ENCODE measurements around the gene KRTAP20-1.

DNA sequence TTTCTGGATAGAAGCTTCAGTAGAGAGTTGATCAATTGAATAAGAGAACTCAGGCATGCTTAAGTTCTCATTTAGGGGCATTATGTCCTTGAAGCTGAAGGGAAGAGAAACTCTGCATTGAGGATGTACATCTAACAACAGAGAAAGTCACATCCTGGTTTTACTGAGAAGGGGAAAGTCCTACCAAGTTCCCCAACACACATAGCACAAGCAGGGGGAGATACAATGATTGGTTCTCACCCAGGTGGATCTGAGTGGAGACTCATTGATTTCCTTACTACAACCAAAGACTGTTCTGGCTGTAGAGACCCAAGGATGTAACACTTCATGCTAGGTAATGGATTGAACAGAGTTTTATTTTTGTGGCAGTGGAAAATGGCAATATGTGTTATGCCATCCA lies 1.0 kb upstream of the KRTAP20-1 start:
- TF ChIP-seq, protein P1, sequence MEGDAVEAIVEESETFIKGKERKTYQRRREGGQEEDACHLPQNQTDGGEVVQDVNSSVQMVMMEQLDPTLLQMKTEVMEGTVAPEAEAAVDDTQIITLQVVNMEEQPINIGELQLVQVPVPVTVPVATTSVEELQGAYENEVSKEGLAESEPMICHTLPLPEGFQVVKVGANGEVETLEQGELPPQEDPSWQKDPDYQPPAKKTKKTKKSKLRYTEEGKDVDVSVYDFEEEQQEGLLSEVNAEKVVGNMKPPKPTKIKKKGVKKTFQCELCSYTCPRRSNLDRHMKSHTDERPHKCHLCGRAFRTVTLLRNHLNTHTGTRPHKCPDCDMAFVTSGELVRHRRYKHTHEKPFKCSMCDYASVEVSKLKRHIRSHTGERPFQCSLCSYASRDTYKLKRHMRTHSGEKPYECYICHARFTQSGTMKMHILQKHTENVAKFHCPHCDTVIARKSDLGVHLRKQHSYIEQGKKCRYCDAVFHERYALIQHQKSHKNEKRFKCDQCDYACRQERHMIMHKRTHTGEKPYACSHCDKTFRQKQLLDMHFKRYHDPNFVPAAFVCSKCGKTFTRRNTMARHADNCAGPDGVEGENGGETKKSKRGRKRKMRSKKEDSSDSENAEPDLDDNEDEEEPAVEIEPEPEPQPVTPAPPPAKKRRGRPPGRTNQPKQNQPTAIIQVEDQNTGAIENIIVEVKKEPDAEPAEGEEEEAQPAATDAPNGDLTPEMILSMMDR (IDR thresholded peaks at IDR 0.05) = no peak
- TF ChIP-seq NFIC (IDR thresholded peaks at IDR 0.05; ENCODE audit: borderline replicate concordance) = no peak
- no peak for TF ChIP-seq POLR2AphosphoS5 (IDR thresholded peaks at IDR 0.05; ENCODE audit: low read depth, low read length)
- no peak for TF ChIP-seq FOXM1 (IDR thresholded peaks at IDR 0.05; ENCODE audit: low read depth)
- no peak for TF ChIP-seq MXI1 (IDR thresholded peaks at IDR 0.05; ENCODE audit: low read depth, low read length)
- TF ChIP-seq, protein P2, sequence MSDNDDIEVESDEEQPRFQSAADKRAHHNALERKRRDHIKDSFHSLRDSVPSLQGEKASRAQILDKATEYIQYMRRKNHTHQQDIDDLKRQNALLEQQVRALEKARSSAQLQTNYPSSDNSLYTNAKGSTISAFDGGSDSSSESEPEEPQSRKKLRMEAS (IDR thresholded peaks at IDR 0.05; ENCODE audit: low read depth) = no peak
- no peak for TF ChIP-seq EP300 (IDR thresholded peaks at IDR 0.05; ENCODE audit: borderline replicate concordance in 1 of 2, low read depth in 1 of 2, low read length in 1 of 2)
- TF ChIP-seq, protein P3, sequence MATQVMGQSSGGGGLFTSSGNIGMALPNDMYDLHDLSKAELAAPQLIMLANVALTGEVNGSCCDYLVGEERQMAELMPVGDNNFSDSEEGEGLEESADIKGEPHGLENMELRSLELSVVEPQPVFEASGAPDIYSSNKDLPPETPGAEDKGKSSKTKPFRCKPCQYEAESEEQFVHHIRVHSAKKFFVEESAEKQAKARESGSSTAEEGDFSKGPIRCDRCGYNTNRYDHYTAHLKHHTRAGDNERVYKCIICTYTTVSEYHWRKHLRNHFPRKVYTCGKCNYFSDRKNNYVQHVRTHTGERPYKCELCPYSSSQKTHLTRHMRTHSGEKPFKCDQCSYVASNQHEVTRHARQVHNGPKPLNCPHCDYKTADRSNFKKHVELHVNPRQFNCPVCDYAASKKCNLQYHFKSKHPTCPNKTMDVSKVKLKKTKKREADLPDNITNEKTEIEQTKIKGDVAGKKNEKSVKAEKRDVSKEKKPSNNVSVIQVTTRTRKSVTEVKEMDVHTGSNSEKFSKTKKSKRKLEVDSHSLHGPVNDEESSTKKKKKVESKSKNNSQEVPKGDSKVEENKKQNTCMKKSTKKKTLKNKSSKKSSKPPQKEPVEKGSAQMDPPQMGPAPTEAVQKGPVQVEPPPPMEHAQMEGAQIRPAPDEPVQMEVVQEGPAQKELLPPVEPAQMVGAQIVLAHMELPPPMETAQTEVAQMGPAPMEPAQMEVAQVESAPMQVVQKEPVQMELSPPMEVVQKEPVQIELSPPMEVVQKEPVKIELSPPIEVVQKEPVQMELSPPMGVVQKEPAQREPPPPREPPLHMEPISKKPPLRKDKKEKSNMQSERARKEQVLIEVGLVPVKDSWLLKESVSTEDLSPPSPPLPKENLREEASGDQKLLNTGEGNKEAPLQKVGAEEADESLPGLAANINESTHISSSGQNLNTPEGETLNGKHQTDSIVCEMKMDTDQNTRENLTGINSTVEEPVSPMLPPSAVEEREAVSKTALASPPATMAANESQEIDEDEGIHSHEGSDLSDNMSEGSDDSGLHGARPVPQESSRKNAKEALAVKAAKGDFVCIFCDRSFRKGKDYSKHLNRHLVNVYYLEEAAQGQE (IDR thresholded peaks at IDR 0.05; ENCODE audit: low read depth, low read length) = no peak
- TF ChIP-seq FOSL2 (IDR thresholded peaks at IDR 0.05; ENCODE audit: borderline replicate concordance, low read depth) = no peak
- no peak for TF ChIP-seq GABPA (IDR thresholded peaks at IDR 0.05; ENCODE audit: low read depth)
- TF ChIP-seq CHD2 (IDR thresholded peaks at IDR 0.05; ENCODE audit: low read length, partially characterized antibody) = no peak

Measured in SK-N-SH (cell line).